Activated CD4-positive, alpha-beta T cell treated with anti-CD3 and anti-CD28 coated beads, Interleukin-2, Interleukin-6, amounts not matched to agents 100 ng/mL and 50 ng/mL, durations not matched to agents 16 hours and 8 hours (primary cell): ENCODE results near the gene NSUN6.

Experiments used
- DNase-seq: peaks from one replicate; pipeline ENCODE4 v3.0.0-alpha.2; 2020

Gene NSUN6

GRCh38 chr10:18651324-18652007 is at the start of gene NSUN6:
Gene NSUN6, minus strand, starts transcription at chr10:18651587. Its CDS starts 384 bp downstream, at chr10:18651203.
- DNase-seq = peak; percentile 93

DNA sequence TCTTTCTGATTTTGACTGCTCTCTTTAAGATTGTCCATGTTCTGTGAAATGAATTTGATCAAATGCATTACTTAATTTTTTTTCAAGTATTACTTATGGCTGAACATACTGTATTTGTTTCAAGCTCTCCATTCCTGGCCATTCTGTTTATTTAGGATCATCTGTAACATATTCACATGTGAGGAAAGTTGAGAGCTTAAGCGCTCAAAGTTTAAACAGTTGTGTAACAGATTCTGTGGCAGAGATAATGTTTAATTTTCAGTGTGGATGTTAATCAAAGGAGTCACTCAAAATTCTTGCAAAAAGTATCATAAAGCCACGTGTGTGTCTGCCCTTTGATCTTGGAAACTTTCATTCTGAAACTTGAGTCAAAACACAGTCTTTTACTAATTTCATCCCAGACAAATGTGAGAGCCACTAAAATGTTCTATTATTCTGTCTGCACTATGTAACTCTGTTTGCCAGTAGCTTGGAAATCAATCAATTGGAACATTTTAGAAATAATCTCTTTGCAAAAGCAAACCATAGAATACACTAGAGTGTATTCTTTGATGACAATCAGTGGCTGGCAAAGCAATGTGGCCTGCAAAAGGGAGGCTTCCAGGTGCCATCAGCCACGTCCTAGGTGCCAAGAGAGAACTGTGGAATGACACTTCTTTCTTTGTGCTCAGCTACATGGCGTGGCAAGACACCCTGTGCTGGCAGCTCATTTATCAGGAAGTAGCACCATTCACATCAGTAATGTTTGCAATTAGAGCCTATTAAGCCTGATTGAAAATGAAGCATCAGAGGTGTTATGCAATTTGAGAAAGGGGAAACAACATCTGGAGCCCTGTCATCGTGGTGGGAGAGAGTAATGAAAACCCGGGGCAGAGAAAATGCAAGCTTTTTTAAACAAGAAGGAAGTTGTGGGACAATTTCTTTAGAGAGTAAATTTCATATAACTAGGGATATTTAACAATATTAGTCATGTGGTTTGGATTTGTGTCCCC is 48.8 kb upstream of the NSUN6 start:
- DNase-seq = peak; percentile 41

DNA sequence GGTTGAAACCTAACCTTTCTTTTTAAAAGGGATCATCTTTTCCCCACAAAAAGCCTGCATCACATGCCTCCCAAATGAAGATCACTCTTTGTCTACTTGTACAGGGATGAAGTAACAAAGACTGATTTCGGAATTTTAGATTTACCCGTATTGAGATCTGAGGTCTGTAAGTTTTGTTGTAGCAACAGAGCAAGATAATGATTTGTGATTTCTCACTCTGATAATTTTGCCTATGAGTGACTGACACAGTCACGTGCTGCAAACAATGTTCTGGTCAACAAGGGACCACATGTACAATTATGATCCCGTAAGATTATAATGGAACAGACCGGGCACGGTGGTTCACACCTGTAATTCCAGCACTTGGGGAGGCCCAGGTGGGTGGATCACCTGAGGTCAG is 39.2 kb upstream of the NSUN6 start:
- no peak for DNase-seq

GRCh38 chr10:18689498-18689897 is 38.1 kb upstream of the NSUN6 start:
- no peak for DNase-seq

DNA sequence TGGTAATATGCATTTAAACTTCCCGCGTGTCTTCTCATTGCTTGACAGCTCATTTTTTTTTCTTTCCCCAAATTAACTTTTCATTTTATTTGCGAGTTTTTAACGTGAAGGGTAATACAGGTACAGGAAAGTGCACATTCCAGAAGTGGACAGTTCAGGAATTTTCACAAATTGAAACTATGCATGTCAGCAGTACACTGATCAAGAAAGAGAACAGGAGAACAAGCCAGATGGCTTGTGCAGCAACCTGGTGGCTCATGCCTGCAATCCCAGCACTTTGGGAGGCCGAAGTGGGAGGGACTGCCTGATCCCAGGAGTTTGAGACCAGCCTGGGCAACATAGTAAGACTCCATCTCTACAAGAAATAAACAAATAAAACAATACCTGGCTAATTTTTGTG is 36.3 kb upstream of the NSUN6 start:
- DNase-seq = no peak

DNA sequence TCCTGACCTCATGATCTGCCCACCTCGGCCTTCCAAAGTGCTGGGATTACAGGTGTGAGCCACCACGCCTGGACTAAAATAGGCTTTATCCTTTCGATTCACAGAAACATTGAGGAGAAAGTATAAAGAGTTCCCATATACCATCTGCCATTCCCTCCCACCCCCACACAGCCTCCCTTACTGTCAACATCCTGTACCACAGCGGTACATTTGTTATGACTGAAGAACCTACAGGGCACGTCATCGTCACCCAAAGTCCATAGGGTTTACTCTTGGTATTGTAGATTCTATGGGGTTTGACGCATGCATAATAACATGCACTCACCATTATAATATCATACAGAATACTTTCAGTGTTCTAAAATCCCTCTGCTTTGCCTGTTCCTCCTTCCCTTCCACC is 35.8 kb upstream of the NSUN6 start:
- DNase-seq = no peak

DNA sequence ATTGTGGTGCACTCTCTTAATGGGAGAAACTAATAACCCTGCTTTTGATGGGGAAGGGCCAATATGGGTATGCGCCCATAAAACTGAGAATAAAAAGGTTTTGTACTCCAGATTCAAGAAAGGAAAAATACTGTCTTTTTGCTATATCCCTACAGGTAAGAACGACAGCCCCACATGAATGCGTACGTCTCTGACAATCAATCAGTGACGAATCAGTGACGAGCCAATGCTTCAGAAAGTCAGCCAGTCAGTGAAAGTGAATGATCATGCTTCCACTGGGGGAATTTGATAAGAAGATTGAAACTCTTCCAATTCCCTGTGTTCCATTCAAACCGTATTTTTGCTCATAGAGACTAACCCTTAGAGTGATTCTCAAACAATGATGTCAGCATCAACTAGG is 34.2 kb upstream of the NSUN6 start:
- DNase-seq = no peak

DNA sequence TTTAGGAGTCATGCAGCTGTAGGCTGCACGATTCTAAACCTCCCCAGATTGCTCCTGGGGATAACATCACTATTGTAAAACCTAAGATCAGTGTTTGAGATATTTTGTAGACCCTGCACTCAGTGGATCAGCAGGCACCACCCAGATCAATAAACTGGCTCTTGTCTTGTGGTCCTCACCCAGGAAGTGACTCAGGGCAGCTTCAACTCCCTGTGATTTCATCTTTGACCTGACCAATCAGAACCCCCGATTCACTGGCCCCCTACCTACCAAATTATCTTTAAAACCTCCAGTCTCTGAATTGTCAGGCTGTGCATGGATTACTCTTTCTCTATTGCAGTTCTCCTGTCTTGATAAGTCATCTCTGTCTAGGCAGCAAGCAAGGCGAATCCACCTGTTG is 33.6 kb upstream of the NSUN6 start:
- DNase-seq = no peak

DNA sequence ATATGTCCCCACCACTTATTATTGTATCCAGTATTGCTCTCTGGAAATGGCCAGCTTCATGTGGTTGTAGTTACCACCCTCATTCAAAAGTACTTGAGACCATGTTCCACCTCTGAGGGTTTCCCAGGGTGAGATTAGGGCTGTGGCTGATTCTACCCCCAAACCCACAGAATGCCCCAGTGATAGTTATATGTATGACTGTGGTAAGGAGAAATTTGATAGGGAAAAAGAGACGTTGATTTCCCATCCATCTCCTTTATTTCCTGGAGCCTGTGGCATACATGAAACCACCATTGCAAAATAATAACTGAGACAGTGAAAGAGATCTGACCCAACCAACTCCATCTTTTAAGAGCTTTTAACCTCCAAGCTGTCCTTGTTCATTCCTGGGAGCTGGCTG is 33.0 kb upstream of the NSUN6 start:
- no peak for DNase-seq

DNA sequence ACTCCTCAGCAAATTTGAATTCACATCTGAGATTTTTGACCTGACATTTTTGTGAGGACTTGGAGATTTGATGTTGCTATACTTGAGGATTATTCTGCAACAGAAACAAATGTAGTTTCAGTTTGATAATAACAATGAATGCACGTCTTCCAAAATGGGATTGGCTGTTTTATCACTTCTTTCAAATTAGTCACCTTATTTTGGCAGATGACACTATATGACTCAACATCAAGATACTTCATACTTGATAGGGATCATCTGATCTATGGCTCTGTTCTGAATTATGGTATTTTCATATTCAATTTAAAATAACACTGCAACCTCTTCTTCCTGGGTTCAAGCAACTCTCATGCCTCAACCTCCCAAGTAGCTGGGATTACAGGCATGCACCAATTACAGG is 32.0 kb upstream of the NSUN6 start:
- DNase-seq = no peak

- DNase-seq = no peak
These were observed 30.6 kb upstream of the NSUN6 start for GRCh38 chr10:18681971-18682411.

- DNase-seq = no peak
These were observed 30.0 kb upstream of the NSUN6 start for GRCh38 chr10:18681366-18681765.

- DNase-seq = no peak
These were observed 29.4 kb upstream of the NSUN6 start for GRCh38 chr10:18680754-18681153.

DNA sequence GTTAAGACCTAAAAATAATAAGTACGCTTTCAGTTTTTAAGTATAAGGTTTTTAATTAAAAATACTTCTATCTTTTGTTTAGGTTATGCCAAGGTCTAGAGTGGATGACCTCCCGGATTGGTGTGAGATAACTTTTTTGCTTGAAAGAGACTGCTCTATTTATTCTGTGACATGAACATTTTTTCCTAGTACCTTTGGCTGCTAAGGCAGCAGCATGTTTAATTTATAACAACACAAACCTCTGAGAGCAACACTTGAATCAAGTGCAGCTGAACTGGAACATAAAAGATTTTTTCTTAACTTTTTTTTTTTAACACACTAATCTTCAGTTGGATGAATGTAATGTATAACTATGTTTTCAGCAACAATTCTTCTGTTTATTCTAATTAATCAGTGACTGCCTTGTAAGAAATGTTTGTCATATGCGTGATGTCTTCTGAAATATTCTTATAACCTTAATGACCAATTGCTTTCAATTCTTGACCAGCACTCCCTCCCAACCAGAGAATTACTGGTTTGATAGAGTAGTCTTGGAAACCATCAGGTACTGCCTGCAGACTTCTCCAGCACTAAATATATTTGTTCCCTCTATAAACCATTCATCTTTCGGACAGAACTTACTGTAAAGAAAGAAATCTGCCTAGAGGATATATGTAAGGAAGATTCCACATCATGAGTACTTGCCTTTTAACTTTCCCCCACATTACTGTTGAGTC is 23.9 kb upstream of the NSUN6 start:
- no peak for DNase-seq

DNA sequence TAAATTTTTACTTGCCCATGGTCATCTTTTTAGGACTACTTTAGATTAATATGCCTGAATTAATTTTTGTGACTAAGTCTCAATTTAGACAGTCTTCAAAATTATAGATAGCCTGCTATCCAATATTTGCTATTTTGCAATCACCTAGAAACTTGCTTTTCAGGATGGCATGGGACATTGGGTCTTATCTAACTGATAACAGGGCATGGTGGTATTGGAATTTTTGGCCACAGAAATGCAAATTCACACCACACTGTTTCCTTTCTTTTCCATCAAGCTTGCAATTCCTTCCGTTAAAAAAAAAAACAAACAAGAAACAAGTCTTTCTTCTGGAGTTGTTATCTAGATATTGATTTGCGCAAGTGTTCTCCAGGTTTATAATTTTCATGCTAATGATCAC is 16.6 kb upstream of the NSUN6 start:
- no peak for DNase-seq

GRCh38 chr10:18666810-18667209 is 15.4 kb upstream of the NSUN6 start:
- DNase-seq = no peak

DNA sequence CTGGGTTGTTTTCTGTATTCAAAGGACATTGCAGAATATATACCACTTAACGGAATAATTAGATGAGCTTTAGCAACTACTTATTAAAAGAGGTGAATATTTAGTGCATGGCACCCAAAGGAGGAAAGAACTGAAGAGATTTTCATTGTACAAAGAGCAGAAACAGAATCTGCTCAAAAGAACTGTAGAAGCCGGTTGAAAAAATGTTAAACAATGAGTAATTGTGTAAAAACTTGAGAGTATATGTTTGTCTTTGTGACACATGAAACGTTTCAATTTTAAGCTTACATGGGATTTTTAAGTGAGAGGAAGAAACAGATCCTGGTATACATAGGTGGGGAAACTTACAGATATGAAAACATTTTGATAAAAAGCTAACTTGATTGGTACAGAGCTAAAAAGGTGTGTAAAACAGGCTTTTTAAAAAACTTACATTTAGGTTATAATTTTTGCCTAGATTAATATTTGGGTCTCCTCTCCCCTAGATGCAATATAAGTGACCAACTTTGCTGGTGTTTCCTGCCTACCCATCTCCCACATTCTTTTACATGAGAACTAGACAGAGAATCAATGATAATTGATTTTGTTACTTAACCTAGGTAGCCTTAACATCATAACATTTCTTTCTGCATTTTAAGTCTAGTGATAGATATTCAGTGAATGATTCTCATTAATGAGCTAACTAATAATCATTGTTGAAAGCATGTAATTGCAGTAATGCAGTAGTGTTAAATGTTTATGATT is 14.6 kb upstream of the NSUN6 start:
- no peak for DNase-seq

DNA sequence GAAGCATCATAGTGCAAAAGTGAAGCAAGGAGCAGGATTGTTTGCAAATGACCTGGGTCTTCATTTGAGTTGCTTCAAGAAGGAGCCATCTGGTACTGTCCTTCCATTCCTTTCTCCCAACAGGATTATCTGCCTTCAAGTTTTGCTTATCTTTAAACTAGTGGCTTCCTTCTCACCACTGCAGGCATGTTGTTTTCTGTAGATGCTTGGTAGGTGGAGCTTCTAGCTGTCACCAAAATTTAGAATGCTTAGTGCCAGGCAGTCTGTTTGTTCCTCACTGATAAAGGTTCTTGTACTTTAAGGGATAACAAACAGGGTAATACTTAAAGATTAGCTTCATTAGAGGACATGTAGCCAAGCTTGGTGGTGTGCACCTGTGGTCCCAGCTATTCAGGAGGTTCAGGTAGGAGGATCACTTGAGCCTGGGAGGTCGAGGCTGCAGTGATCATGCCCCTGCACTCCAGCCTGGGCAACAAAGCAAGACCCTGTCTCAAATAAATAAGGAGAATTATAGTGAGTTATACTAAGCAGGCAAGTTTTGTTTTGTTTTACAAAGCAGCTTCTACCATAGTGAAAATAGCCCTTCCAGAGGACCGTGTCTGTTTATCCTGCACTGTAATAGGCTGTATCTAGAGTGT is 13.6 kb upstream of the NSUN6 start:
- DNase-seq = no peak

GRCh38 chr10:18660816-18661431 is 9.5 kb upstream of the NSUN6 start:
- no peak for DNase-seq

DNA sequence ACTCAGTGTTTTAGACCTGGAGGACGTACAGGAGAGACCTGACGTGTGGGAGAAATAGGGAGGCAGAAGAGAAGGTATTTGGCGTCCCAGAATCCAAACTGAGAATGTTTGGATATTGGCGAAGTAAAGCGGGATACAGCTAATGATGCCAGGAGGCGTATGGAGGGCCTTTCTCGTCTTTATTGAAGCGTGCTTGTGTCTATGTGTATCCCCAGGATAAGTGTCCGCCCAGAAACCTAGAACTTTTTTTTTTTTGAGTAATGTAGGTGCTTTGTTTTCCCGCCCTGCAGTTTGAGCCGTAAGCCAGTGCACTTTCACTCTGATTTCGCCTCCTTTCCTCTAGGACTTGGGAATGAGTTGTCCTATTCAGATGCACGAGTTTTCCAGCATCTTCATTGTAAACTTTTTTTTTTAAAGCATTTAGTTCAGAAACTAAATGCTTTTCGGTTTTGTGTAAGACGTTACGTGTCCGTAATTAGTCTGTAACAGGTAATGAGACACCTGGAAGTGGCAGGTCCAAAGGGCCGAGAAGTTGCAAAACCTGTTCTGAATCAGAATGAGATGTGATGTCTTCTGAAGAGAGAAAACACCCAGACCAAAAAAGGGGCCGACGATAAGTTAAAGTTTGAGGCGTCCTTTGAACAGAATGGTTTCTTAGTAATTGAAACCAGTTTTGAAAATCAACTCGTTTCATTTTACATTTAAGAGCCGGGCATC is 8.6 kb upstream of the NSUN6 start:
- DNase-seq = peak; percentile 27
